HG03103 (cell line): ENCODE data around the gene PRKAR1B.

Experiments
- ATAC-seq: cut with Tn5 transposase; IDR thresholded peaks from one replicate; pipeline ENCODE4 v1.9.1; 2021; ENCODE audit warnings: low read depth; ENCODE audit not compliant: unreplicated experiment

The PRKAR1B gene

DNA sequence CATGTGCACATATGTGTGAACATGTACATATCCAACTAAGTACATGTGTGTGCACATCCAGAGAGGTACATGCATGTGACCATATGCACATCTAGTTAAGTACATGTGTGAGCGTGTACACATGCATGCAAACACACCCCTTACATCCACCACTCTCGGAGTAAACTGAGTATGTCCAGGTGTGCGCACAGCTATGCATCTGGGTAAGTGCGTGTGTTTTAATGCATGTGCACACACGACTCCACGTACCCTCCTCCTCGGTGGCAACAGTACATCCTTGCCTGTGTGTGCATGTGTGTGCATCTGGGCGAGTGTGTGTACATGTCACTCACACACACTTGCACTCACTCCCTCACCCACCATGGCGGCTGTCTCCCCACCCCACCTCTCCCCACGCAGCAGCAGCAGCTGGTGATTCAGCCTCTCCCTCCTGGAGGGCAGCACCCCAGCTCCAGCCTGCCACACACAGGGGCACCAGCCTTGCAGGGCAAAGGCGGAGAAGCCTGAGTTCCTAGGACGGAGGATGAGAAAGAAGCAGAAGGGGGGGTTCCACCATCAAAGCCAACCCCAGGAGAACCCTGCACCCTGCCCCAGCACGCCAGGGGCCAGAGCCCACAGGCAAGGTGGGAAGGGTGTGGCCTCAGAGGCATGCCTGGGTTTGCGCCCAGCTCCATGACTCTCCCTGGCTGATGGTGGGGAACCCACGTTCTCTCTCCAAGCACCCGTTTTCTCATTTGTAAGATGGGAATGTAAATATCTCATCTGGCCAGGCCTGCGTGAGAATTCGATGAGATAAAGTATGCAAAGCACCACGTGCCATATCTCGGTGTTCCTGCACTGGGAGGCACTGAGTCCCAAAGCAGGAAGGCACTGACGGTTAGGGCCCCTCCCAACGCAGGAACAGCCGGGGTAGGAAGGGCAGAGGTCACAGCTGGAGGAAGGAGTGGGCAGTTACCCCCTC lies 28.3 kb downstream of the PRKAR1B start:
- no peak for ATAC-seq

DNA sequence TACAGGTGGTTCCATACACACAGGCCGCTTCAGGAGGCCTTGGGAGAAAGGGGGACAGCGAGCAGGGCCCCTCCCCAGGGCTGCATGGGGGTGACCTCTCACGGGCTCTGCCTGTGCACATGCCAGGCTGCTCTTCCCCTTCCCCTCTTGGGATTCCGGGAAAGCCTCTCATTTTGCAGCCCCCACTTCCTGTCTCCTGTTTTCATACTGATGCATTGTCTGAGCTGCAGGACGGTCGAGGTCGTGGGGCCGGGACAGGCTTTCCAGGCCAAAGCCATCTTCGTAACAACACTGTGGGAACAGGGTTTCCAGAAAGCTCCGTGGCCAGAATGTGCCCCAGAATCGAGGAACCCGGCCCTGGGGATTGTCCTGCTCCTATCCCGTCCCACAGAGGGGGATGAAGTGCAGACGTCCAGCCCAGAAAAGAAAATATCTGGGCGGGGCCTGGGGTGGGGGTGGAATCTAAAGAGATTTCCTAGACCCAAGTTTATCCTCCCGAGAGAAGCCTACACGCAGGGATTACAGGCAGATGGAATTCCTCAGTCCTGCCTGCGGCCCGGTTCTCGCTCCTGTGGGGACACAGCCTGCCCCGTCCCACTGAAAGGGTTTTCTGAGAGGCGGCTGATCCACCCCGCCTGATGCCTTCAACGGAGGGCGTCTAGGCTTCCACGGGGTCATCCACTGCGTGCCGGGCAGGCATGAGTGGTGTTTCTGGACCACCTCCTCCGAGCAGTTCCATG lies 30.1 kb downstream of the PRKAR1B start:
- ATAC-seq = no peak

DNA sequence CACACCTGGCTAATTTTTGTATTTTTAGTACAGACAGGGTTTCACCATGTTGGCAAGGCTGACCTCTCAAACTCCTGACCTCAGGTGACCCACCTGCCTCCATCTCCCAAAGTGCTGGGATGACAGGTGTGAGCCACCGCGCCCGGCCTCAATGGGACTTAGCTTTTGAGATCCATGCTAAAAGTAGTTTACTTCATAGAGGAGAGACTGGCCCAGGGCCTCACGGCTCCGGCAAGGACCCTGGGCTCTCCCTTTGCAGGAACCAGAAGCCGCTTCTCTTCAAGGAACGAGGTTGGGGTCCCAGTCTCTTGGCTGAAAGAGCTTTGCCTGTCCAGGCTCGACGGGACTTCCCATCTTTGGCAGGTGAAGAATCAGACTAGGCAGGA lies 30.7 kb downstream of the PRKAR1B start:
- no peak for ATAC-seq

DNA sequence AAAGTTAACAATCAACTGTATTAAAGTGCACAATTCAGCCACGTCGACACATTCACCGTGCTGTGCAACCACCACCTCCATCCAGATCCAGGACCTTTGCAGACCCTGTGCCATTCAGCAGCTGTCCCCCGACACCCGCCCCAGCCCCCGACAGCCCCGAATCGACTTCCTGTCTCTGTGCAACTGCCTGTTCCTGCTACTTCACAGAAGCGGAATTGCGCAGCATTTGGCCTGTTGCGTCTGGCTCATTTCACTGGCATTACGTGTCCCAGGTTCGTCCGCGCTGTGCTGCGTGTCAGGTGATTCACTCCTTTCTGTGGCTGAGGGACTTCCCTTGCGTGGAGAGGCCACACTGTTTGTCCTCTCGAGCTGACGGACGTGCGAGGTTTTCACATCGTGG lies 33.8 kb downstream of the PRKAR1B start:
- no peak for ATAC-seq

DNA sequence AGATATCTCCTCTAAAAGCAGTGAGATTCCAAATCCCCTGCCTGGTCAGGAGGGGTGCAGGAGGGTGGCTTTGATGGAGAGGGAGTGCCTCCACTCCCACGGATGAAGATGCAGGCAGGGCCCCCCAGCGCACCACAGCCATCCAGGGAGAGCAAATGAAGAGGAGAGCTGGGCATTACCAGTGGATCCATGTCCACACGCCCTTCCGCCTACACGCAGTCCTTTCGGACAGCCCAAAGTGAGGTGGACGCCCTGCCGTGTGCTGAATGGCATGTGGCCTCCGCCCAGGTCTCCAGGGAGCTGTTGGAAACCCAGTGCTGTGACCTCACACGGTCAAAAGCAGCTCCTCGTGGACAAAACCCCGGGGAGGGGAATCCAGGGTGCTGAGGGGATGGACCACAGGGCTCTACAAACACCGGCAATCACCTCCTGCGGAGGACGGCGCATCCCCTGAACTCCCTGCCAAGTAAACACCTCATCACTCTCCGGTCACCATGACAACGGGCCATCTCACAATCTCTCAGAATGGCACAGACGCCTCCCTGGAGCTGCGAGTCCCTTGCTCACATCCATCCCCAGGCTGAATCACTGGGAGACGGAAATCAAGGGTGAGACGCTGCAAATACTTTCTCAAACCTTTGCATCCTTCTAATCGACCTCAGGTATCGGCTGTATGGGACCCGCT lies 35.6 kb downstream of the PRKAR1B start:
- ATAC-seq = no peak

DNA sequence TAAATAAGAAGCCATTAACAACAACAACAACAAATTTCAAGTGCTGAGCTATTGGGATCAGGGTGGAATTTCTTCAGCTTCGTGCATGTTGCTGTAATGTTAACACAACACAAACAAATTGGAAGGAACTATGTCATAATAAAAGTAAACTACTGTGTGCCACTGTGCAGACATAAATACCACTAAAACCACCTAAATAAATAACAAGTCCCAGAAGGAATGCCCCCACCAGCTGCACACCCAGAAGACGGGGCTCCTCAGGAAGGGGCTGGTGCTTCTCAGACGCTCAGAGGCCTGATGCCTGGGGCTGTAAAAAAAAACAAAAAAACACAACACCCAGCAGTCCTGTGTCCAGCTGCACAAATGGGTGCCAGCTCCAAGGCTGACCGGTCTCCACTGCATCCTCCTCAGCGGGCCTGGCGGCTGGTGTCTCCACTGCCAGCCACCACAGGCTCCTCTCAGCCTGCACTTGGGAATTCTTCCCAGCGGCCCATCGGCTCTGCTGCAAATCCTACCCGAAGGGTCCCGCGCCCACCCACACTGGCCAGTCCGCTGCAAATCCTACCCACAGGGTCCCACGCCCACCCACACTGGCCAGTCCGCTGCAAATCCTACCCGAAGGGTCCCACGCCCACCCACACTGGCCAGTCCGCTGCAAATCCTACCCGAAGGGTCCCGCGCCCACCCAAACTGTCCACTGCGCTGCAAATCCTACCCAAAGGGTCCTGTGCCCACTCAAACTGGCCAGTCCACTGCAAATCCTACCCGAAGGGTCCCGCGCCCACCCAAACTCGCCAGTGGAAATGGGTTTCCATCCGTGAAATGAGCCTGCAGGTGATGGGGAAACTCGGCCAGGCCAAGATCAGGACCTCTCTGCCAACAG lies 36.4 kb downstream of the PRKAR1B start:
- no peak for ATAC-seq

DNA sequence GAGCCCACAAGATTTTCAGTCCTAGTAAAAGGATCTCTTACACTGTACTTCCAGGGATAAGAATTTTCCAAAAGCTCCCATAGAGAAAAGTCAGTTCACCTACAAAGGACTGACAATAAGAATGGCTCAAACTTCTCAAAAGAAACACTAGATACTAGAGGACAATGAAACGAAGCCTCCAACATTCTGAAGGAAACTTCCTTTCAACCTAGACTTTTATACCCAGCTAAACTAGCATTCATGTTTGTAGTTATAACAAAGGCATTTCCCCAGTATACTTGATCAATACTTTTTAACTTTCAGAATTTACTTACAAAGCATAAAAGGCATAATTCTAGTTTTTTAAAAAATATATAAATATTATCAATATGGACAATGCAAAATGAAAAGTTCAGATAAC lies 41.5 kb downstream of the PRKAR1B start:
- ATAC-seq = no peak

DNA sequence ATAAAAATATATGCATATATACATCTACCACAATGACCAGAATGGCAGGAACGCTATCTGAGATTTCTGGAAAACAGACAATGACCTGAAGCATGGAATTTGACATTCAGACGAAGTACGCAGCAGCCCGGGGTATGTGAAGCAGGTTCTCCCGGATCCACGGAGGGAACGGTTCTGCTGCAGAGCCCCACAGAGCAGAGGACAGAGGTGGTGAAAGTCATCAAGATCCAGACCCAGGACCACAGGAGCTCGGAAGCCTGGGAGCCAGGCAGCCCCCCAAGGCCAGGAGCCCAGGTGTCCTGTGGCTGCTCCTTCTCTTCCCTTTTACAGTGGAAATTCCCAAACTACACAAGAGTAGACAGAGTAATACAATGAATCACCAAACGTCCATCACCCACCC lies 42.7 kb downstream of the PRKAR1B start:
- ATAC-seq = no peak

DNA sequence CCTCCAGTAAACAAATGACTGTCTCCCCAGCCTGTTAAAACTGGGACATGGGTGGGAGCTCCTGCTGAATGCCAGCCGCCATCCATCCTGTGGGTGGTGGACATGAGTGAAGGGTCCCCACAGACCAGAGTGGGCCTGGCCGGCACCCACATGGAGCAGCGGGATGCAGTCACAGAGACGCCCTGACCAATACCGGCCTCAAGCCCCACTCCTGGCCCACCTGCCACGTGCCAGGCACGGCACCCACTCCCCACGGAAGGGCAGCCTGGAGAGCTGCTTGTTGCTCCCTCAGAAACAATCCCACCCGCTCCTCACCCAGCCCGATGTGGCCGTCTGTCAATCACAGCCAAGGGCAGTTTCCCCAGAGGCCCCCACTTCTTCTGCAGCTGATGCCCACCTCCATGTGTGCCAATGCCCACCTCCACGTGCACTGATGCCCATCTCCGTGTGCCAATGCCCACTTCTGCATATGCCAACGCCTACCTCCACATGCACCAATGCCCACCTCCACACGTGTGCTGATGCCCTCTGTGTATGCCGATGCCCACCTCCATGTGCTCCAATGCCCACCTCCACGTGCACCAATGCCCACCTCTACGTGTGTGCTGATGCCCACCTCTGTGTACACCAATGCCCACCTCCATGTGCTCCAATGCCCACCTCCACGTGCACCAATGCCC lies 43.4 kb downstream of the PRKAR1B start:
- no peak for ATAC-seq

DNA sequence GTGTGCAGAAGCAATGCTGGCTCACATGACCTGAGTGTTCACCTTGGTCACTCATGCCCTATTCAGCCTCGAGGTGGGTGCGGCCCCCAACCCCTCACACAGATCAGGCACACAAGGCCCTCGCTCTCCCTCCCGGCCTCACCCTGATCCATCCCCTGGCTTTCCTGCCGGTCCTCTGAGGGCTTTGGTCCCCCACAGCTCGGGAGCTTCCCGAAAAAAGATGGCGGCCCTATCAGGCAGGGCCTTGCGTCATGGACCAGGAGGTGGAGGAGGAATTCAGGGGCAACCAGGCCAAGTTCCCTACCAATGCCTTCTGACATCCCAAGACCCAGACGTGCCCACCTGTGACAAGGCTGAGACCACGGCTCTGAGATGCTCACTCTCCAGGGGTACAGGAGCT lies 44.3 kb downstream of the PRKAR1B start:
- no peak for ATAC-seq

DNA sequence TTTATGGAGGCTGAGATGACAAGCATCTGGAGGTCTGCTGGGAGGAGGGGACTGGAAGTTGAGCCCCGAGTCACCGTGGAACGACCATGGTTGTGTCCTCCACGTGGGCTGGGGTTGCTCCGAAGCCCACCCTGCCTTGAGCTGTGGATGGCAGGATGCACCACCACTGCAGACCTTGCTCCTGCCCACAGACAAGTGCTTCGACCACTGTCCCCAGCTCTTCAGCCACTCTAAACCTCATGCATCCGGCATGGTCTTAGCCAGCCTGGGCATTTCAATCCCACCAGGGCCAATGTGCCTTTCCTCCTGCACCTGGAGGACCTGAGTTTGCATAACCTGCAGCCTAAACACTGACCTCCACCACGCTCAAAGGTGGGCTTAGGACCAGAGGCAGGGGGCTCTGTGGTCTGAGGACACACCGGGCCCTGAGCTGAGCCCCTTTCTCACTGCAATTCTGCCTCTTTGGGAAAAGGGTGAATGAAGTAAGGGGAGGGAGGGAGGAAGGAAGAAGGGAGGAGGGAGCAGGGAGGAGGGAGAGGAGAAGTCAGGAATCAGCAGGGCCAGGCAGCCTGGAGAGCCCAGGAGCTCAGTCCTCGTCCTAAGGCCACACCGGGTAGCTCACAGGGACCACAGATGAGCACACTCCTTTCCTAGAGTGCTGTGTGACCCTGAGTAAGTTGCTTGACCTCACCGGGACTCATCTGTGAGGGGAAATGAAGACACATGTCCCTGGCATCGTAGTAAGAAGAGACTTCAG lies 45.4 kb downstream of the PRKAR1B start:
- no peak for ATAC-seq

DNA sequence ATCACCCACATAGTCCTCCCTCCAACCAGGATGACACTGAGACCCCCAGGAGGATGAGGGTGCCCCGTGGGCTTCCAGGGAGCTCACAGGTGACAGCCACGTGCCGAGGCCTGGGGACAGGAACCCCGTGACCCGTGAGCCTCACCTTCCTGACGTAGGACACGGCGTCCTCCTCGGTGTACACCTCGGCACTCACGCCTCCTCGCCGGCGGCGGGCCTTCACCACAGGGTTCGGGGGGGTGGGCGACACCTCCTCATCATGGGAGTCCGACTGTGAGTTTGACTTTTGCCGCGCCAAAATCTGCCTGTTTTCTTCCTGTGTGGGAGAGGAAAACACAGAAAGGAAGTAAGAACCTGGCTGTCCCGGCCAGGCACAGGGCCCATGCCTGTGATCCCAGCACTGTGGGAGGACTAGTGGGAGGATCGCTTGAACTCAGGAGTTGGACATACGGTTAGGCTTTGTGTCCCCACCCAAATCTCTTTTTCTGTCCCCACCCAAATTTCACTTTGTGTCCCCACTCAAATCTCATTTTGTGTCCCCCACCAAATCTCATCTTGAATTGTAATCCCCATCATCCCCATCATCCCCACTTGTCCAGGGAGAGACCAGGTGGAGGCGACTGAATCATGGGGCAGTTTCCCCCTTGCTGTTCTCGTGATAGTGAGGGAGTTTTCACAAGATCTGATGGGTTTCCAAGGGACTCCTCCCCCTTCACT lies 46.5 kb downstream of the PRKAR1B start:
- ATAC-seq = no peak

DNA sequence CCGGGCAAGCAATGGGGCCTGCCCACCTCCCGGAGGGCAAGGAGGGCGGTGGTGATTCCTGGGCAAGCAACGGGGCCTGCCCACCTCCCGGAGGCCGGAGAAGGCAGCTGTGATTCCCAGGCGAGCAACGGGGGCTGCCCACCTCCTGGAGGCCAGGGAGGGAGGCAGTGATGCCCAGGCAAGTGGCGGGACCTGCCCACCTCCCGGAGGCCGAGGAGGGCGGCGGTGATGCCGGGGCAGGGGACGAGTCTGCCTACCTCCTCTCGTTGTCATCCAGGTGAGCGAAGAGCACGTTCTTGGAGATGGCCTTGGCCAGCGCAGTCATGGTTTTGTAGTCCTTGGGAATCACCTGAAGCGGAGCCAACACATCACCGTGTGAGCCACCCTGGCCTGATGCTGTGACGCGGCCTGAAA lies 50.1 kb downstream of the PRKAR1B start:
- ATAC-seq = no peak

DNA sequence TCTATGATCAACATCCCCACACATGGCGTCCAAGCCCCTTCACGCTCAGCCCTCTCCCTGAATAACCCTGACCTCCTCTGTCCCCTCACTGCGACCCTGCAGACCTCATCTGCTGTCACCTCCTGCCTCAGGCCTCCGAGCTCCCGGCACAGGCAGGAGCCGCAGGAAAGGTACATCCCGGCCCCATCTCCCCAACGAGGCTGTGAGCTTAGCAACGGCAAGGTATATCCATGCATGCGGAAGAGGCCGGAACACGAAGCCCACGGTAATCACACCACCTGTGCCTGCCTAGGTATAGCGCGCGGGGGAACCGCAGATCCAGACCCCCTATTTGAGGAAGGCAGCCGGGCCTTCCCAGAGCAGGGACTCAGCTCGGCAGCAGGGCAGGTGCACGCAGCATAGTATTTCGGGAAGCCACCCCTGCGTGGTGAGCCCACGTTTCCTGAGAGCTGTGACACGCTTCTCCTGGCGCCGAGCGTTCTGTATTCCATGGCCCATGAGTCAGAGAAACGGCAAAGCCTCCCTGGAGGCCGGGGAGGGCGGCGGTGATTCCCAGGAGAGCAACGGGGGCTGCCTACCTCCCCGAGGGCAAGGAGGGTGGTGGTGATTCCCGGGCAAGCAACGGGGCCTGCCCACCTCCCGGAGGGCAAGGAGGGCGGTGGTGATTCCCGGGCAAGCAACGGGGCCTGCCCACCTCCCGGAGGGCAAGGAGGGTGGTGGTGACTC lies 50.7 kb downstream of the PRKAR1B start:
- no peak for ATAC-seq

DNA sequence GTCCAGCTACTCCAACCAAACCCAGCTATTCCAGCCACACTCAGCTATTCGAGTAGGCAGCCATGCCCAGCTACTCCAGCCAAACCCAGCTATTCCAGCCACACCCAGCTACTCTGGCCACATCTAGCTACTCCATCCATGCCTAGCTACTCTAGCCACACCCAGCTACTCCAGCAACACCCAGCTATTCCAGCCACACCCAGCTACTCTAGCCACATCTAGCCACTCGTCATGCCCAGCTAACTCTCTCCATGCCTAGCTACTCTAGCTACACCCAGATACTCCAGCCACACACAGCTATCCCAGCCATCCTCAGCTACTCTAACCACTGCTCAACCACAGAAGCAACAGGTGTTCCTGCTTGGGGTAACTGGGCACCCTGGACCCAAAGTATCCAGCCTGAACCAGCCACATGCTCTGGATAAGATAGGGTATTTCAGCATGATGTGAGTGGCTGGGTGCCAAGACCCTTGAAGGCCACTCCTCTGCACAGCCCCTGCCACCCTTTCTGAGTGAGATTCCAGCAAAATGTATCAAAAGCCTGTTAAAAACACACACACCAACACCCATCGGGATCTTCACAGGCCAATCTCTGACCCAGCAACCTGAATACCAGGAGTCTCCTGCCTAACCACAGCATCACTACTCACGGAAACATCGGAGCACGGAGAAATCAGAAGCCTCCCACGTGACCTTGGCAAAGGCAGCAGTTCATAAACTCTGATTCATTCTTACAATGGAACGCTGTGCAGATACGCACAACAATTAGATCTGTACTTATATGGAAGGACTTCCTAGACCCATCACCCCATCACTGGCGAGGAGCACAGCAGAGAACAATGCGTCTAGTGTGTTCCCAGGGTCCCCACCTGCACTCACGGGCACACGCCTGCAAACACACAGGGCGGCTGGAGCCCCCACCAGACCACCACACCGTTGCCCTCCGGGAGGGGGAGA lies 52.3 kb downstream of the PRKAR1B start:
- ATAC-seq = no peak

DNA sequence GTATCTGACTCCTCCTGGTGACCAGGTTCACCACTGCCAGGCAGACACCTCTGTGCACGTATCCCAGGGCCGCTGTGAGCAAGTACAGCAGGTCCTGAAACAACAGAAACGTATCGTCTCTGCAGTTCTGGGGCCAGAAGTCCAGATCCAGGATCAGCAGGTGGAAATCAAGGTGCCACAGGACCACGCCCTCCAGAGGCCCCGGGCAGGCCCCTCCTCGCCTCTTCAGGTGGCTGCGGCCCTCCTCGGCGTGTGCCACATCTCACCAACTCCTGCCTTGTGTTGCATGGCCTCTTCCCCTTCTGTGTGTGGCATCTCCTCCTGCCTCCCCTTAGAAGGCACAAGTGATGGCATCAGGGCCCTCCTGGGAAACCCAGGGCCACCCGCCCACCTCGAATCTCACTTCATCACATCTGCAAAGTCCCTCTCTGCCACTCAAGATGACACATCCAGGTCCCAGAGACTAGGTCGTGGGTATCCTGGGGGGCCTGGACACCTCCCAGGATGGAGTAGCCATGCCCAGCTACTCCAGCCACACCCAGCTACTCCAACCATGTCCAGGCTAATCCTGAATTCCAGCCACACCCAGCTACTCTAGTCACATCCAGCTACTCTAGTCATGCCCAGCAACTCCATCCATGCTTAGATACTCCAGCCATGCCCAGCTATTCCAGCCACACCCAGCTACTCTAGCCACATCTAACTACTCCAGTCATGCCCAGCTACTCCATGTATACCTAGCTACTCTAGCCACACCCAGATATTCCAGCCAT lies 53.2 kb downstream of the PRKAR1B start:
- no peak for ATAC-seq
